SK-N-SH (cell line): ENCODE measurements around the gene PPFIBP2.

Source experiments
- CTCF ChIP-seq: fragments of 200-600 bp; sonication (generic); IDR thresholded peaks from 2 replicates; pipeline ENCODE4 v1.6.1; 2017; ENCODE audit warnings: antibody characterized with exemption, mild to moderate bottlenecking, moderate library complexity
- TAF1 ChIP-seq: IDR thresholded peaks from 2 replicates; pipeline ENCODE4 v1.6.1; 2012; ENCODE audit warnings: low read depth, mild to moderate bottlenecking, low read length, moderate library complexity, borderline replicate concordance

- TF ChIP-seq TAF1 (no peak), CTCF (no peak)
These were observed 154.7 kb downstream of the PPFIBP2 start for GRCh38 chr11:7668464-7668863.
